GM12872 (cell line): ENCODE measurements around the gene SHROOM3.

Experiments
- TF ChIP-seq, protein P1 (sequence below): IDR thresholded peaks from 3 replicates; pipeline ENCODE4 v1.5.1; 2011; ENCODE audit warnings: low read depth, mild to moderate bottlenecking, low read length, moderate library complexity; ENCODE audit not compliant: insufficient read depth

SHROOM3 gene

DNA sequence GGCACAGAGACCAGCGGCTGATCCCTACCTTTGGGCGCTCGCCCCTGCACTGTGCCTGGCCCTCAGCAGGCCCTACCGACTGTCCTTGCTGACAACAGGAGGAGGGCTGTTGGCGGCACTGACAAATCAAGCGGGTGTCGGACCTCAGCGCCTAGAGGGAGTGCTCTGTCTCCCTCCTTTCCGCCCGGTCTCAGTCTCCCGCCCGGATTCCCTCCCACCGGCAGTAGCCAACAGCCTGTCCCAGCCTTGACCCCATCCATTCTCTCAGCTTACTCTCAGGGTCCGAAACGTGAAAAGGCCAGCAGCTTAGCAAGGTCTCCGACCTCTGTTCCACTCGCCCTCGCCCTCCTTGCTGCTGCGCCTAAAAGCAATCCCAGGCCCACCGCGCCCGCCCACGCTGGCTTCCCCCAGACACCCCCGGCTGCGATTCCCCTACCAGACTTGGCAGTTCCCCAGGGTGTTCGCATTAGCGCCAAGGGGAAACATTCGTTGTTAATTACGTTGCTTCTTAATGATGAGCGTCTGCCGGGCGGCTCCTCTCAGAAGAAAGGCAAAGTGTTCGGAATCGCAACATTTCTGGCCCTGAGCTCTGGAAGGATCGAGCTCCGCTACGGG lies 366.7 kb downstream of the SHROOM3 start:
- TF ChIP-seq, protein P1, sequence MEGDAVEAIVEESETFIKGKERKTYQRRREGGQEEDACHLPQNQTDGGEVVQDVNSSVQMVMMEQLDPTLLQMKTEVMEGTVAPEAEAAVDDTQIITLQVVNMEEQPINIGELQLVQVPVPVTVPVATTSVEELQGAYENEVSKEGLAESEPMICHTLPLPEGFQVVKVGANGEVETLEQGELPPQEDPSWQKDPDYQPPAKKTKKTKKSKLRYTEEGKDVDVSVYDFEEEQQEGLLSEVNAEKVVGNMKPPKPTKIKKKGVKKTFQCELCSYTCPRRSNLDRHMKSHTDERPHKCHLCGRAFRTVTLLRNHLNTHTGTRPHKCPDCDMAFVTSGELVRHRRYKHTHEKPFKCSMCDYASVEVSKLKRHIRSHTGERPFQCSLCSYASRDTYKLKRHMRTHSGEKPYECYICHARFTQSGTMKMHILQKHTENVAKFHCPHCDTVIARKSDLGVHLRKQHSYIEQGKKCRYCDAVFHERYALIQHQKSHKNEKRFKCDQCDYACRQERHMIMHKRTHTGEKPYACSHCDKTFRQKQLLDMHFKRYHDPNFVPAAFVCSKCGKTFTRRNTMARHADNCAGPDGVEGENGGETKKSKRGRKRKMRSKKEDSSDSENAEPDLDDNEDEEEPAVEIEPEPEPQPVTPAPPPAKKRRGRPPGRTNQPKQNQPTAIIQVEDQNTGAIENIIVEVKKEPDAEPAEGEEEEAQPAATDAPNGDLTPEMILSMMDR: no peak

DNA sequence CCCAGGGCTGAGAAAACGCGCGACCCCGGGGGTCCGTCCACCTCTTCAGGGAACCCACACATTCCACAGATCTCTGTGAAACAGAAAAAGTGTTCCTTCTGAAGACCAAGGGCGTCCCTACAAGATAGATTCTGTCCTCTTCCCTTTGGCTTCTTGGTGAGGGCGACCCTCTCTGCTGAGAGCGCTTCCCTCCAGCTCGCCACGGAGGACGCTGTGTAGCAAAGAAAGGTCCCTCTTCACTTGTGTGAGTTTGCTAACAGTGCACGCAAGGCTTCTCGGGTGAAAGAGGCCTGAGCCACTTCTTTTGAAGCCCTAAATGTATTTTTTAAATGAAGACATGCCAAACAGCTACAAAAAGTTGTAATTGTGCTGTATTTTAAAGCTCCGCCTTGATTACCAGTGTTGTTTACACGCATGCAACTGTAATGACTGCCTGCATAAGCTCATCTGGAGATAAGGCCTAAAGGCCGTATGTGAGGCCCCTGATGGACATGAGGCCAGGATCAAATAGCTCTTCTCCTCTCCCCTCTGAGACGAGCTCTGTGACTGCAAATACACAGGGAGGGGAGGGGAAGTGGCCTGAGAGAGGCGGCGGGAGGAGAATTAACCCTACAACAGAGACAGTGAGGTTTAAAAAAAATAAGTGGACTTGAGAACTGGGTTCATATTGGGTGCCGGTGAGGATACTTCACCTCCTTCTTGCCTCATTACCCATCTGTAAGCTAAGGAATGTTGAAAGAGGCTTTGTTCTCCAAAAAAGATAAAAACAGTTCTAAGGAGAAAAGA lies 367.4 kb downstream of the SHROOM3 start:
- TF ChIP-seq, protein P1: no peak

DNA sequence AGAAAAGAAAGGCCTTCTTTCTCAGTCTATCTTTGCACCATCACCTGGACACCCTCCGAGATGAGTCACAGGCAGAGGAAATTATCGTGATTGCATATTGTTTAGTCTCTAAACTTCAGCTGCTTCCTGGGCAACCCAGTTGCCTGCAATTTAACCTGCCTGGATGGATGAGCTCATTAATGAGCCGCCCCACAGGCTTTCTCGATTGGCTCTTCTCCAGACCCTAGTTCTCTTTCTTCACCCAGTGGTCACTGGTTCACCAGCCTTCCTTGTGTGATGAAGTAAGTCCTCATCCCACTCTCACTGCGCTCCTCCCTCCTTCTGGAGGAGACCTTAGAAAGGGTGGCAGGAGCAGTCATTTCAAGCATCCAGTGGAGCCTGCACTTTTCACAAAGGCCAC lies 368.5 kb downstream of the SHROOM3 start:
- TF ChIP-seq, protein P1: no peak

DNA sequence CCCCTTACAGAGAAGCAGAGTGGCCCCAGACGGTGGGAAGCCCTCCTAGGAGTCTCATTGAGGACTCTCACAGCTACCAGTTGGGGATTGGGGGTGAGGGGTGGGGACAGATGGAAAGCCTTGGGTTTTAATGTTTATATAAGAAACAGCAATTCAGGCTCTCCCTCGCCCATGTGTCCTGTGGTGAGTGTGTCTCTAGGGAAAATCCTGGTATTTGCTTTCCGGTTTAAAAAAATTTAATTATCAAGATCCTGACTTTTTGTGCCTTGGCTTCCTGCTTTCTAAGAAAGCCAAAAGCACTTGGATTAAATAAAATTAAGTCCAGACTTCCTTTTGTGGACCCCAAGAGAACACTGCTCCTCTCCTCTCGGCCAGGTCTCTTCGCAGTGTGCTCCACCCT lies 369.1 kb downstream of the SHROOM3 start:
- TF ChIP-seq, protein P1: no peak

DNA sequence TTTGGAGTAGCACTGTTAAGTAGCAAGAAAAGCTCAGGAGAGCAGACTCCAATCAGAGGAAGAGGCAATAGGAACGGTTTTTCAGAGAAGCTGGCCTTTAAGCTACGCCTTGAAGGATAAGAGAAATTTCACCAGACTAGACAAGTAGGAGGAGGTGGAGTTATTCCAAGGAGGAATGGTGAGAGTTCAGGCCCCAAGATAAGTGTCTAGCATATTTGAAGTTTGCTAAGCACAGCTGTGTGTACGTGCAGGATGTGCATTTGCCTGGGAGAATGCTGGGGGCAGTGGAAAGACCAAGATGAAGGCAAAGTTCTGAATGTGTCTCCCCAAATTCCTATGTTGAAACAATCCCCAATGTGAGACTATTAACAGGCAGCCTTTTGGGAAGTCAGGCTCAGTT lies 371.3 kb downstream of the SHROOM3 start:
- TF ChIP-seq, protein P1: no peak

DNA sequence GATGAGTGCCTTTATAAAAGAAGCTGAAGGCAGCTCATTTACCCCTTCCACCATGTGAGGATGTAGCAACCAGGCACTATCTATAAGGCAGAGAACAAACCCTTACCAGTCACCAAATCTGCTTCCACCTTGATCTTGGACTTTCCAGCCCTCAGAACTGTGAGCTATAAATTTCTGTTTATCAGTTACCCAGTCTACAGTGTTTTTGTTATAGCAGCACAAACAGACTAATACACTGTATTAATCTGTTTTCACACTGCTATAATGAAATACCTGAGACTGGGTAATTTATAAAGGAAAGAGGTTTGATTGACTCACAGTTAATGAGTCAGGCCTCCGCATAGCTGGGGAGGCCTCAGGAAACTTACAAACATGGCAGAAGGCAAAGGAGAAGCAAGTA lies 371.7 kb downstream of the SHROOM3 start:
- TF ChIP-seq, protein P1: no peak

DNA sequence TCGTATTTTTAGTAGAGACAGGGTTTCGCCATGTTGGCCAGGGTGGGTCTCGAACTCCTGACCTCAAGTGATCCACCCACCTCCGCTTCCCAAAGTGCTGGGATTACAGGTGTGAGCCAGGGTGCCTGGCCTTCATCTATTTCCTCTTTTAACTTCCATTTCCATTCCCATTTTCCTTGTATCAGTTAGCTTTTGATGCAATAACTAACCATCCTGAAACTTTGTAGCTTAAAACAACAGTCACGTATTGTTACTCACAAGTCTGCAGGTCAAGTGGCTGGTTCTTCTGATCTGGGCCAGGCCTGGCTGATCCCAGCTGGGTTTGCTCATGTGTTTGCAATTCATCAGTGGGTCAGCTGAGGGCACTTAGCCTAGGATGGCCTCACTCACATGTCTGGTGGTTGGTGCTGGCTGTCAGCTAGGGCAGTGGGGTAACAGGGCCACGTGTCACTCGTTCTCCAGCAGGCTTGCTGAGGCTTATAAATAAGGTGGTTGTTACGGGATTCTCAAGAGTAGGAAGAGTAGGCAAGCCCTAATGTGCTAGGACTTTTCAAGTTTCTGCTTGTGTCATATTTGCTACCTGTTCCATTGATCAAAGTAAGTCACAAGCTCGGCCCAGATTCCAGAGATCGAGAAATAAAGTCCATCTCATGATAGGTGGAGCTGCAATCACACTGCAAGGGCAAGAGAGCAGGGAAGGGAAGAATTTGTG lies 374.7 kb downstream of the SHROOM3 start:
- TF ChIP-seq, protein P1: no peak
